Fibroblast of the aortic adventitia (primary cell): Measurements from ENCODE around the gene CSTB. TPM values are rescaled to one million over a fixed set of nuclear protein-coding genes. Genes with fewer than 3 reads are reported as not detected.
A peak's percentile ranks its signal among the peaks of the same experiment; 100 is the strongest.

Experiments used
- DNase-seq: peaks from one replicate; pipeline ENCODE4 v3.0.0-alpha.2; 2010; ENCODE audit warnings: low read depth
- H3K4me3 ChIP-seq: 2 replicates; pipeline ENCODE4 v1.5.1; 2011; ENCODE audit warnings: low read depth, mild to moderate bottlenecking, control low read depth, low read length, moderate library complexity
- CTCF ChIP-seq: IDR thresholded peaks from 2 replicates; pipeline ENCODE4 v1.5.1; 2011; ENCODE audit warnings: mild to moderate bottlenecking, low read length, control low read depth, inconsistent platforms; ENCODE audit not compliant: insufficient read depth
- total RNA-seq: library from RNA; depleted of rRNA; stranded (reverse); fragments of >200 nt; gene quantifications from 2 replicates; pipeline ENCODE4 v1.2.3, GENCODE V29; 2012; ENCODE audit warnings: low replicate concordance

The CSTB gene
- total RNA-seq, 1 donor = 32.2 TPM

GRCh38 chr21:43818685-43819084 is 42.6 kb upstream of the CSTB start:
- no peak overlapping the region for H3K4me3 ChIP-seq
- no peak for DNase-seq
- no peak for TF ChIP-seq CTCF

- H3K4me3 ChIP-seq = no peak overlapping the region
- no peak for TF ChIP-seq CTCF
- no peak for DNase-seq
Observed at GRCh38 chr21:43817157-43818086, 41.3 kb upstream of the CSTB start.

- TF ChIP-seq CTCF = no peak
- no peak overlapping the region for H3K4me3 ChIP-seq
Observed at GRCh38 chr21:43816611-43817071, 40.5 kb upstream of the CSTB start.

GRCh38 chr21:43815991-43816390 is 39.9 kb upstream of the CSTB start:
- no peak overlapping the region for H3K4me3 ChIP-seq
- DNase-seq = no peak
- no peak for TF ChIP-seq CTCF

More at GRCh38 chr21:43816611-43817071, 40.5 kb upstream of the CSTB start:
- DNase-seq = no peak

GRCh38 chr21:43815107-43815613 is 39.1 kb upstream of the CSTB start:
- TF ChIP-seq CTCF = no peak

GRCh38 chr21:43814215-43815106 is 38.4 kb upstream of the CSTB start:
- peak; percentile 2 for TF ChIP-seq CTCF
- DNase-seq = peak; percentile 38
- no peak overlapping the region for H3K4me3 ChIP-seq

More at GRCh38 chr21:43815107-43815613, 39.1 kb upstream of the CSTB start:
- no peak overlapping the region for H3K4me3 ChIP-seq
- DNase-seq = no peak
